HCEC 1CT (cell line): ENCODE measurements around the gene HMG20A.

Source experiments
- DNase-seq: peaks from one replicate; pipeline ENCODE4 v3.0.0-alpha.2; 2017

The HMG20A gene

DNA sequence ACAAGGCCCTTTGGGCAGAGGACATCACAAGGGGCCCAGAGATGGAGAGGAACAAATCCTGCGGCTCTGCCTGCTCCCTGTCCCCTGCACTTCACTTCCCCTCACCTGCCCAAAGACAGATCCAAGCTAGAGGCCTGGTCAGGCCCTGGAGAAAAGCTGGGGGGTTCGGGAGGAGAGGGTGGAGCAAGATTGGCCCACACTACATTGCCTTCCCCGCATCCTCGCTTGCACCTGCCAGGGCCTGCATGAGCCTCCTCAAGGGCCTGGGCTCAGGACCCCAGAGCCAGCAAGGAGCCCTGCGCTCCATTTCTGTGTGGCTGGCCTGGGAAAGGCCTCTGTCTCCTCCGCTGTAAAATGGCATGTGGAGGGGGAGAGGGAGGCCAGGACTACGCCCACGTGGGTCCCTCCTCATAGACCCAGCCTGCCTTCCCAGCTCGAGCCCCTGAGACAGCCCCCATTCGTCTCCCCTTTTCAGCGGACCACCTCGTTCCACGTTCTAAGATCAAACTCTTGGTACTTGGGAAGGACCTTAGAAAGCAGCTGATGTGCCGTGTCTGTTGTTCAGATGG lies 106.0 kb downstream of the HMG20A start:
- DNase-seq, result no peak

DNA sequence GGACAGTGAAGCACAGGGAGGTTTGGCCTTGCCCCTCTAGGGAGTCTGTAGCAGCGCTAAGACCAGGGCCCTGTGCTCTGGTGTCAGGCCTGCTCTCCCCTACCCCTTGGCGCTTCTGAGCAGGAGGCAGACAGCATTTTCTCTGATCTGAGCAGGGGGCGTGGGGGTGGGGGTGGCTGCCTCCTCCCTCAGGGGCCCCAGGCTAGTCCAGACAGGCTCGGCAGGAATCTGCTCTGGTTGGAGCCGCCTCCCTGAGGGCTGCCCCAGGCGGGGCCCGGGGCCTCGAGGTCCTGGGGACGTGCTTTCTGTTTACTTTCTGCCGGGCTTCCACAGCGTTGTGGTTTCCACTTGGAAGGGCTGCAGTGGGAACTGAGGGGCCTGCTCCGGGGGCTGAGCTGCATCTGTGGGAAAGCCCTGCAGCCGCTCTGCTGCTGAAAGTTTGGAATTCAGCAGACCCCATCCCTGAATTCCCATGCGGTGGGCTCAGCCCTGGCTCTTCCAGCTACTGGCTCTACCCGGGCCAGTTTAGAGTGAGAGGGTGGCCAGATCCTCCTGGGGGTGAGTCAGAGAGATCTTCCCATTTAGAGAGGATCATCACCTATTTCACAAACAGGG lies 106.6 kb downstream of the HMG20A start:
- DNase-seq, result no peak

GRCh38 chr15:77527831-77528231 lies 107.1 kb downstream of the HMG20A start:
- DNase-seq, result no peak

DNA sequence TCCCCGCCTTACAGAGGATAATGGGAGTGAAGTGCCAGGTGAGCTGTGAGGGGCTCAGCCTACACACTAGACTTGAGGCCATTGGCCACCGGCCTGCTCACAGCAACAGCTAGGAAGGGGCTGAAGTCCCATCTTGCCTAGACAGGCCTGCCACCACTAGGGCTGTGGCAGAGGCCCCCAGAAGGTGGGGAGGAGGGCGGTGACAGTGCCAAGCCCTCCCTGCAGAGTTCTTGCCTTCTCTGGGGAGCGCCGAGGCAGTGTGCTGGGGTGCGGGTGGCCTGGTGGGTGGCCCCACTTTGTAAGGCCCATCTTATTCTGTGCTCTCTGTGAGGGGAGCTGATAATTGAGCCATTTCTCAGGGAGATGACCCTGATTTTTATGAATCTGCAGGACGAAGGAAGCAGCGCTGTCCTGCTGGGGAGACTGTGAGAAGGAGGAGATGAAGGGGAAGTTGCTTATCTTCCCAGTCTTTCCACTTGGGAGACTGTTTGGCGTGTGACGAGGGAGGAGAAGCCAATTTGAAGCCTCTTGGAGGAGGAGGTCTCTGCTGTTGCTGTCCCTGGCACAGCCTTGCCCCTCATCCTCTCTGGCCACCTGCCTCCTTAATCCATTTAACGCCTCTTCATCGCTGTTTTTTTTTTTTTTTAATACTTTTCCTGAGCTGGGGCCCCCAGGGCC lies 107.7 kb downstream of the HMG20A start:
- no peak for DNase-seq

DNA sequence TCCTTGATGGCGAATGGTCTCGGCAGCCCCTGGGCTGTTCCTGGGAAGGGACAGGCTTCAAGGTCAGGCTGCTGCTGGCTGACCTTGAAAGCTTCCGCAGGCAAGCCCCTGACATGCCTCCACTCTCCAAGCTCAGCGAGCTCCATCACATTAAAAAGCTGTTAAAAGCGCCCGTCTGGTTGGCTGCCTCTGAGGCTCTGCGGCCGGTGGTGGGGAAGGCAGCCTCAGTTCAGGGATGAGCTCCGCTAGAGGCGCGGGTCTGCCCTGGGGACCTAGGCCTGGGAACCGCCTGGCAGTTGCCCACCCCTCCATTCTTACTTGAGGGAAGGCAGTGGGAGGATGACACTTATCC lies 108.3 kb downstream of the HMG20A start:
- DNase-seq, result no peak

GRCh38 chr15:77529394-77530159 lies 108.9 kb downstream of the HMG20A start:
- no peak for DNase-seq

DNA sequence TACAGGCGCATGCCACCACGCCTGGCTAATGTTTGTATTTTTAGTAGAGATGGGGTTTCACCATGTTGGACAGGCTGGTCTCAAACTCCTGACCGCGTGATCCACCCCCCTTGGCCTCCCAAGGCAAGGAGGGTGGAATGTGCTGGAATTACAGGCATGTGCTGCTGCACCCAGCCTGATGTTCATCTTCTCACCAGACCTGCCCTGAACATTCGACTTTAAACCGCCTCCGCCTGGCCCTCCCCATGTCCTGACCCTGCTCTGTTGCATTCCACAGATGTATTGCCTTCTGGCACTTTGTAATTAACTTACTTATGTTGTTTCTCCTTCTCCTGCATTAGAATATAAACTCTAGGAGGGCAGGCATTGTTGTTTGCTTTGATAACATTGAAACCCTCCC lies 109.9 kb downstream of the HMG20A start:
- DNase-seq, result no peak

GRCh38 chr15:77531191-77532000 lies 110.7 kb downstream of the HMG20A start:
- DNase-seq, result no peak

DNA sequence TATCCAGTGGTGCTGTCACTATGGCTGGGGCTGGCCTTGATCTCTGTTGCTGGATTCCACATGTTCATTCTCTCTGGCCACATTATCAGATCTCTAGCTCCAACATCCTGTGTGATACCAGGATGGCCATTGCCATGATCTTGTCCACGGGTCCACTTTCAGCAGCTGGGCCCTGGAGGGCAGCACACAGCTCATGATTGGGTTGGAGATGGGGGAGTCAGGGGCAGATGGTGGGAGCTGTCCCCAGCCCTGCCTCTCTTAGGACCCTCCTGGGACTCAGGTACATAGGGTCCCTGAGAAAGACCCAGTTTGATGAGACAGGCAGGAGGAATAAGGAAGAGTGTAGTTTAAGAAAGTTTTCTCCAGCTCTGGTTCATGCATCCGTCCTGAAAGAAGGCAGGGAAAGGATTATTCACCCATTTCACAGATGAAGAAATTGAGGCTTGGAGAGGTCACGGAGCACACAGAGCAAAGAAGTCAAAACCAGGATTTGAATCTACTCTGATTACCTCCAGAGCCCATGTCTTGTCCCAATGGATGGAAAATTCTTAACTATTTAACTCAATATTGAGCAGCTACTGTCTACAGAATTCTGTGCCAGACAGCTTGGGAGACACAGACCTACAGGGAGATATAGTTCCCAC lies 111.5 kb downstream of the HMG20A start:
- DNase-seq, result no peak

- DNase-seq, result no peak
These were observed 112.2 kb downstream of the HMG20A start for GRCh38 chr15:77532846-77533245.

- DNase-seq, result no peak
These were observed 113.1 kb downstream of the HMG20A start for GRCh38 chr15:77533578-77534430.
